ES-I3 (cell line): ENCODE results near the gene APOB.

Experiments used
- H3K36me3 ChIP-seq: 2 replicates; pipeline ENCODE4 v1.6.1; 2013; ENCODE audit warnings: mild to moderate bottlenecking, low read length, control low read depth, moderate library complexity; ENCODE audit not compliant: insufficient read depth
- H3K4me1 ChIP-seq: 2 replicates; pipeline ENCODE4 v1.6.1; 2013; ENCODE audit warnings: mild to moderate bottlenecking, control low read depth, low read length; ENCODE audit not compliant: insufficient read depth
- H3K9ac ChIP-seq: 2 replicates; pipeline ENCODE4 v1.6.1; 2013; ENCODE audit warnings: low read depth, mild to moderate bottlenecking, low read length, moderate library complexity
- H3K9me3 ChIP-seq: 2 replicates; pipeline ENCODE4 v1.6.1; 2013; ENCODE audit warnings: mild to moderate bottlenecking, low read length, moderate library complexity; ENCODE audit not compliant: control insufficient read depth, insufficient read depth

The APOB gene

GRCh38 chr2:20957788-20958525, 85.9 kb downstream of the APOB start:
- H3K4me1 ChIP-seq = no peaks in the 10 kb centered on the region
- no peaks in the 10 kb centered on the region for H3K36me3 ChIP-seq
- H3K9ac ChIP-seq = no peak overlapping the region
- H3K9me3 ChIP-seq = no peaks in the 10 kb centered on the region

GRCh38 chr2:20955277-20956026, 88.4 kb downstream of the APOB start:
- Histone ChIP-seq H3K36me3 (no peaks in the 10 kb centered on the region), H3K9me3 (no peaks in the 10 kb centered on the region), H3K9ac (no peak overlapping the region), H3K4me1 (no peaks in the 10 kb centered on the region)

DNA sequence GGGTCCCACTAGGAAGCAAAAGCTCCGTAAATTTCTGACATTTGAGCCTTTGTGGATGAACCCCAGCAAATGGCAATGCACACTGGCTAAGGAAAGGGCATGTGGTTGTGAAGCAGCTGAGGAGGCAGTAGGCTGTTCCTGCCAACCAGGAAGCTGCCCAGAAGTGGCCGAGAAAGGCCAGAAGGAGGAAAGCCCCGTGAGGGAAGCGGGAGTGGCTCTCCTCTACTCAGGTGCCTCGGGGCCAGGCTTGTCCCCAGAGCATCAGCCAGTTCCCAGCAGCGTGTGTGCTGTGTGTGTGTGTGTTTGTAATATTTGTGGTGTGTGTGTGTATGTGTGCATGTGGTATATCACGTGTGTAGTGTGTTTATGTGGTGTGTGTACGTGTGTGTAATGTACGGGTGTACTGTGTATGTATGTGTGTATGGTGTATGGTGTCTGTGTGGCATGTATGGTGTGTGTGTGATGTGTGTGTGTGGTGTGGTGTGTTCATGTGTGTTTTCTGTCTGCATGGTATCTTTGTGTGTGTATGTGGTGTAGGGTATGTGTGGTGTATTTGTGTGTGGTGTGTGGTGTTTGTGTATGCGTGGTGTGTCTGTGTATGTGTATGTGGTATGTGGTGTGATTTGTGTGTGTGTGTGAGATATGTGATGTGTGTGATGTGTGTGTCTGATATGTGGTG, 90.6 kb downstream of the APOB start:
- H3K9me3 ChIP-seq = no peaks in the 10 kb centered on the region
- no peaks in the 10 kb centered on the region for H3K36me3 ChIP-seq
- no peaks in the 10 kb centered on the region for H3K4me1 ChIP-seq
- H3K9ac ChIP-seq = no peak overlapping the region
